ACHN (cell line): ENCODE data around the gene TNFAIP2.
A peak's percentile ranks its signal among the peaks of the same experiment; 100 is the strongest.
"Not testable (repeated sequence)": the region's sequence is repeated elsewhere in the genome, so short reads cannot be mapped to it uniquely, and the experiment has no call there.

Experiments
- DNase-seq: peaks from one replicate; pipeline ENCODE4 v3.0.0-alpha.2; 2015
- in situ Hi-C: cut with HindIII; loops from 2 replicates; pipeline ENCODE4 v1.10.0; 2017; ENCODE audit warnings: low sequenced_read_pairs, low pct_ligation_motif_present, low pct_unique_long_range_greater_than_20kb

The TNFAIP2 gene

DNA sequence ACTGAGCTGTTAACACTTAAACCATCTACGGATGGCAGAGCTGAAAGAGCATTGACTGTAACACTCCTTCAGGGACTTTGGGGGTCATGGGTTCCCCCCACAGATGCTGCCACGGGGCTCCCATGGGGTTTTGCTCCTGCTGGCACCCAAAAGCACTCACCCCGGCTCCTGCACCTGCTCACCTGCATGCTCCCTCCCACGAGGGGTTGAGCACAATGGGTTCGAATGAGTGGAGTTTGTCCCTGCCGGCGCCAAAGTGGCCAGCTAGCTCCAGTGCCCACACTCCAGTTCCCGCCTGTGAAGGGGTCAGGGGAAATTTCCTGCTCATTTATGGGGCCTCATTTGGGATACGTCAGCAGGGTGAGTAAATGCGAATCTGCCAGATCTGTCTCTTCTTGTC is 40.7 kb downstream of the TNFAIP2 start:
- DNase-seq, result no peak
- in situ Hi-C loops, result no loop called here

DNA sequence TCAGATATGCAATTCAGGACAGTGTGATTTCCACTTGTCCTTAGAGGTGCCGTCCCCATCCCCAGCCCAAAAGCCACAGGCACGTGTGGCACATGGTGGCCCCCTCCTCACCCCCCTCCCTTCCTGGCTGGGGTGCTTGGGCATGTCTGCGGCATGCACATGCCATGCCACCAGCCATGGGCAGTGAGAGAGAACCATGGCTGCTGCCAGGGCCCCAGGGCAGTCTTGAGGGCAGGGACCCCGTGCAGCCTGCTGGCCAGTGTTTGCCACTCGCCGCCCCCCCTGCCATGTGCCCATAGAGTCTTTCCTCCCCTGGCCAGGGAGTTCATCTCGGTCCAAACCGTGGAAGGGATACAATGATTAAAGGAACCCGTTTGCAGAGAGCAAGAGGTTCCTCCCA is 41.5 kb downstream of the TNFAIP2 start:
- no peak for DNase-seq
- in situ Hi-C loops, result no loop called here

DNA sequence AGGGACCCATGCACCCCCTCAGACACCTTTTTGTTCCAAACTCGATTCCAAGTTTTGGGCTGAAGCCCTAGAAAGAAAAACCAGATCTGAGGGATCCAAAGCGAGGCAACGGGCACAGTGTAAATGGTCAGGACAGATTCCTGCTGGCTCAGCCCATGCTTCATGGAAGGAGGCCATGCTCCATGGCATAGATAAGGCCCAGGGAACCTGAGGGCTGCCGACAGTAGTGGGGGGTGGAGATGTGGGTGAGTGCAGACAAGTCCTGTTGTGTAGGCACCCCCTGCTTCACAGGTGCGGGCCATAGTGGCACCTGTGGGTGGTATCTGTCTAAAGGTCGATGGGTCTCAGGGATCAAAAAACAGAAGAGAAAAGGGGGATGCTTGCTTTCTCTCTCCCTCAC is 42.1 kb downstream of the TNFAIP2 start:
- in situ Hi-C loops, result no loop called here

DNA sequence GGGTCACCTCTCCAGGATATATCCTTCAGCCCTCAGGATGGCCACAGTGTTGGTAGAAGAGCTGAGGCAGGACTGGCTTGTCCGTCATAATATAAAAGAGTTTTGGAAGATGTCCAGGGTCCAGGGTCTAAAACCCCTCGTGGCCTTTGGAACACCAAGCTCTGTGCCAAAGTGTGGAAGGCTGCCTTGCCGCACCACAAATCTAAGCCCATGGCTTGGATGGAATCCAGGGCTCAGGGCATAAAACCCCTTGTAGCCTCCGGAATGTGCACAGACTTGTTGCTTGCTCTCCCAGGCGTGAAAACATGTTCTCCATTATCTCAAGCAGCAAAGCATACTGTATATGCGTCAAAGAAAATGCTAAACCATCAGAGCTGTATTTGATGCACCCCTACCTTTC is 46.7 kb downstream of the TNFAIP2 start:
- peak; percentile 89 for DNase-seq
- in situ Hi-C loops, result no loop called here

More for the DNA sequence above, 42.1 kb downstream of the TNFAIP2 start:
- DNase-seq, result no peak

DNA sequence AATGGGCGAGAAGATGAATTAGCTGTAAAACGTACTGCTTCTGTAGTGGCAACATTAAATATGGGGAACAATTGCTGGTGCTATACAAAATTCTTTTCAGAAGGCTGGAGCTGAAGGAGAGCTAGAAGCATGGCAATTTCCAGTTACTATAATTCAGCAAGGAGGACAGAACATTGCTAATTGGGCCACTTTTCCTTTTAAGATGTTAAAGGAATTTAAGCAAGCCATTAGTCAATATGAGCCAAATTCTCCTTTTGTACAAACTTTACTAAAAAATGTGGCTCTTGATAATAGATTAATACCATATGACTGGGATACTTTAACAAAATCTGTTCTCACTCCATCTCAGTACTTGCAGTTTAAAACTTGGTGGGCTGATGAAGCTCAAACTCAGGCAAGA is 47.9 kb downstream of the TNFAIP2 start:
- DNase-seq, in situ Hi-C loops: not testable (repeated sequence)

DNA sequence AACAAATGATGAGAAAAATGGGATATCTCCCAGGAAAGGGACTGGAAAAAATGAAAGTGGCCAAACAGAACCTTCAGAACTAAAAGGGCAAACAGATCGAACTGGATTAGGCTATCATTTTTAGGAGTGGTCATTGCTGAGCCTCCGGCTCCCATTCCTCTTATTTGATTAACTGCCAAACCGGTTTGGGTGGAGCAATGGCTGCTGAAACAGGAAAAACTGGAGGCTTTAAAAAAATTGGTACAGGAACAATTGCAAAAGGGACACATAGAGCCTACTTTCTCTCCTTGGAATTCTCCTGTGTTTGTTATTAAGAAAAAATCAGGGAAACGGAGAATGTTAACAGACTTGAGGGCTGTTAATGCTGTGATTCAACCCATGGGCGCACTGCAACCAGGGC is 49.7 kb downstream of the TNFAIP2 start:
- in situ Hi-C loops, result no loop called here

DNA sequence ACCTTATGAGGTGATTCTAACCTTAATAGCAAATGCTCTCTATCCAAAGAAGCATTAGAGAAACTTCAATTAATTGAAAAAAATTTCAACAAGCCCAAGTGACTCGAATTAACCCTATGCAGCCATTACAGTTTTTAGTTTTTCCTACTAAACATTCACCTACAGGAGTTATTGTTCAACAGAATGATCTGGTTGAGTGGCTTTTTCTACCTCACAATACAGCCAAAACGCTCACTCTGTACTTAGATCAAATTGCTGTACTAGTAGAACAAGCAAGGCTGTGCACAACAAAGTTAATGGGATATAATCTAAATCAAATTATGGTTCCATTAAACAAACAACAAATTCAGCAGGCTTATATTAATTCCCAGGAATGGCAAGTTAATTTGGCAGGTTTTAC is 50.6 kb downstream of the TNFAIP2 start:
- in situ Hi-C loops, result not testable (repeated sequence)

More for the DNA sequence above, 49.7 kb downstream of the TNFAIP2 start:
- DNase-seq, result no peak

DNA sequence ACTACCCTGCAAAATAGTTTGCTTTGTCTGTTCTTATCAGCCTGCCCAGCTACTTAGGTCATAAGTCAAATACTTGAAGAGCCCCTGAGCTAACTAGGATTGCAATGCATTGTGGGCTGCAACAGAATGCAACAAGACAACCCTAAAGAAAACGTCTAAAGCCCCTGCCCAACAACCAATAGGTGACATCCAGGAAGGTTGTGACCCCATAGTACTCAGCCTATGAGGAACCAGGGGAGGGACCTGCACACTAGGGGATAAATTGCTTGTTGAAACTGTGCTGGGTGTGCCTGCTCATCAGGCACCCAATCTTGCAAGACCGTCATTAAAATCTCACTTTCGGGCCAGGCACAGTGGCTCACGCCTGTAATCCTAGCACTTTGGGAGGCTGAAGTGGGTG is 52.9 kb downstream of the TNFAIP2 start:
- DNase-seq, in situ Hi-C loops: not testable (repeated sequence)

More for the DNA sequence above, 50.6 kb downstream of the TNFAIP2 start:
- DNase-seq, result not testable (repeated sequence)

DNA sequence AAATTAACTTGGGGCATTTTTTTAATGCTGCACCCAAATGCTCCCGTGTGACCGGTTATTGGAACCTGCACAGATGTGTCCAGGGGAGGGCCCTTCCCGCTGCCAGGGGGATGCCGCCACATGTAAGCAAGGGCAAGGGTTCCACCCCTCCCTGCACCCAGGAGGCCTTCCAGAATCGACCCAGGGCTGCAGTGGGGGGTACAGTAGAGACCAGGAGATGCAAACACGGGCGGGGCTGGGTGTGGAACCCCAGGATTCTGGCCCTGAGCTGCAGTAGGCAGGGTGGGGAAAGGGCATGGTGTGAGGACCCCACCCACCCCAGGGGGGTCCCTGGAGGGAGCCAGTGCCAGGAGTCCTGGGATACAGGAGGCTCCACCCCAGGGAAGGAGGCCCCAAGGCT is 54.1 kb downstream of the TNFAIP2 start:
- no peak for DNase-seq
- in situ Hi-C loops, result no loop called here

DNA sequence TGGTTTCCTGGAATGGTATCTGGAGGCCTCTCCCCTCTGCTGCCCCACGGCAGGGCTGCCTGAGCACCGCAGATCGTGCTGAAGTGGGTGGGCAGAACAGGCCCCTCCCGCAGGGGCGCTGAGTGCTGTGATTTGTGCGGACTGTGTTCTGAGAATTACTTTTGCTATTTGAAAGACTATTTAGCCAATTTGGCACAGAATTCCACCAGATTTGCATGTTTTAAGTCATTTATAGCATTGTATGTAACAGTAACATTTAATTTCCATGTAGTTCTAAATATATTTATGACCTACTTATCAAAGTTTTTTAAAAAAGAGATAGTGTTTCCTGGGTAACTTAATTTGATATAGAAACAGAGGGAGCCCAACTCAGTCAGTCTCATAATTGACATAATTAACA is 55.3 kb downstream of the TNFAIP2 start:
- in situ Hi-C loops, result no loop called here
- no peak for DNase-seq

DNA sequence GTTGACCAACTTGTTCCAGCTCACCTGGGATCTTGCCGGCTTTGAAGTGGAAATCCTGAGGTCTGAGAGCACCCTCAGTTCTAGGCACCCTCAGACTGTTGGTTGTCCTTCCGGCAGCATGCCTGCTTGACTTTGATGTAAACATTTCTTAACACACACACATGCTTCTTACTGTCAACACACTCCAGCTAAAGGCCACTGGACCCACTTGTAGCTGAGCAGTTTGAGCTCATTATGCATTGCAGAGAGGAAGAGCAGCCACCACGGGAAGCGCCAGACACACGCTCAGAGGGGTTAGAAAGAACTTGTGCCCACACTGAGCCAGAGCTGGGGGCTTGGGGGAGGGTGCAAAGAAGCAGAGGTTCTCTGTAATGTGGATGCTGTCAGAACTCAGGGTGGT is 55.8 kb downstream of the TNFAIP2 start:
- no peak for DNase-seq
- in situ Hi-C loops, result no loop called here

DNA sequence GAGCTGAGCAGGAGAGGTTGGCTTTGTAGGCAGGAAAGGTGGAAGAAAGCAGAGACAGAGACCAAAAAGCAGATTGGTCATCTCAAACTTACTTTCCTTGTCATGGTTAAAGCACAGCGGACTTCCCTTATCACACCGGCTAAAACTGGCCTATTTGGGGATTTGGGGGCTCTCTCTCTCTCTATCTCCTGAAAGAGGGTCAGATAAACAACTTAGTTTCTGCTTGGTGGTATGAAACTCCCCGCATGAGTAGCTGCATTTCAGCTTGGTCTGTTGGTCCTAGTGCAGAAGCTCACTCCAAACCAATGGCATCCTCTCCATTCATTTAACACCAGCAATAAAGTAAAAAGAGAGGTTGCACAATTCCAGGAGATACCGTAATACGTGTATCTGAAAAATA is 57.1 kb downstream of the TNFAIP2 start:
- in situ Hi-C loops, result no loop called here
- DNase-seq, result no peak

DNA sequence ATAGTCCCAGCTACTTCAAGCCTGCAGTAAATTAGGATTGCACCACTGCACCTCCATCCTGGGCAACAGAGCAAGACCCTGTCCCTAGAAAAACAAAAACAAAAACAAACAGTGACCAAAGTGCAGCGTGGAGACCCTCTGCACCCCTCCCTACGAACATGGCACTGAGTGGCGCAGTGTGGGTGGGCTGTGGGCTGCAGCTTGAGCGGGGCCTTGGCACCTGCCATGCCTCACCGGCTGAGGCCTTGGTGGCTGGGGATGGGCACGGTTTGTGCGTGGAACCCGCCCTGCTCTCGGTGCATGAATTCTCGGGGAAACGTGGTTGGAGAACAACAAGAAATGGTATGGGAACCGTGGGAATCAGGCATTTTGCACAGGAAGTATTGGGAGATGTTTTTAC is 60.8 kb downstream of the TNFAIP2 start:
- in situ Hi-C loops, result no loop called here

DNA sequence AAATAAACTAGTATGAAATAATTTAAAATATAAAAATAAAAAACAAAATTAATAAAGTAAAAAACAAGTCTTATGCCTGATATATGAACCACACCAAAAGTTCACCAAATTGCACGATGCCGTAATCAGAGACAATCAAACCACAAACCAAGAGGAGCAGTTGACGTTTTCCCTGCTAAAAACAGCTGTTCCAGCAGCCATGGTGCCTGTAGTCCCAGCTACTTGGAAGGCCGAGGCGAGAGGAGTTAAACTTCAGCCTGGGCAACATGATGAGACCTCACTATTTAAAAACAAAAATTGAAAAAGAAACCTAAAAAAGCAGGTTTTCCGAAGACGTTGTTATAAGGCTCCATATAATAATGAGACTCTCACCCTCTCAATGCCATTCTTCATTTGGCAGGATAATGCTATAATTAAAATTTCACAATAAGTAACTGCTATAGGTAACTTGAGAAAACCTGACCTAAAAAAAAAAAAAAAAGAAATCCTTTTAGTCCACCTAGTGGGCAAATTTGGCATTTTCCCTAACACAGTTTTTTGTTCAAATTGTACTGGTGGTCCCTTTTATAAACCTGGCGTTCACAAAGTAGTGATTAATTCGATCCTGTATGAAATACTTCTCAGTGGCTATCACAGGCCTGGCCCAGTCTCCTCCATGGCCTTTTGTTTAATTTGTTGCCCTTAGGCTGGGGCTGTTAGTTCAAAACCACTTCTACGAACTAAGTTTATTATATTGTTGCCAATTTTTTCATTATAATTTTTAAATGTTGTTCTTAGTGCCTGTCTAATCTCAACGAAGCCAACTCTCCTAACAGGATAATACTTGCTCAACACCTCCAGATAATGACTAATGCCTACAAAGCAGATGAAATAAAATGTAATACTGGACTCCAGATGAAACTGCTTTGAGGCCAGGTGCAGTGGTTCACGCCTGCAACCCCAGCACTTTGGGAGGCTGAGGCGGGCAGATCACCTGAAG is 62.1 kb downstream of the TNFAIP2 start:
- peak; percentile 45 for DNase-seq
- in situ Hi-C loops, result no loop called here

More for the DNA sequence above, 60.8 kb downstream of the TNFAIP2 start:
- DNase-seq, result no peak

DNA sequence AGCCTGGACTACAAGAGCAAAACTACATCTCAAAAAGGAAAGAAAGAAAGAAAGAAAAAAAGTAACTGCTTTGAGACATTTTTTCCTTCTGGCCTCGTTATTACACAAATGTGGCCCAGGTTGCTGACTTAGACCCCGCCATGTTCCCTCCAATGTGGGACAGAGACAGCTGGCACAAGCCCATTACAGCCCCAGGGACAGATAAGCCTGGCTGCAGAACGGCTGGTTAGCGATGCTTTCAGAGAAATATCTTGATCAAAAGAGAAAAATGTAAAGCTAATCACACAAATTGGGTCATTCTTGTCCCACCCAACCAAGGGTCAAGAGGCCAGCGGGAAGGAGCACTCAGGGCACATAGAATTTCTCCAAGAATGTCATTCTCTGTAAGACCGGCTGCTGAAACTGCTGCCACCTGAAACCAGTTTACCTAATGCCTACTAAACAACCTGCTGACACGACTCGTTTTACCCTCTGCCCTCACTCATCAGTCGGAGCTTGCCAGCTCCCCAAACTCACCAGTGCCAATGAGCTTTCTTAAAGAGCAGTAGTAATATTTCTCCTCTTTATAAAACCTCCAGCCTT is 63.1 kb downstream of the TNFAIP2 start:
- in situ Hi-C loops, result no loop called here
- DNase-seq, result no peak
